Gastroesophageal sphincter (tissue), 3 donors: ENCODE data around the gene SLC9A1.

Experiments used
- CTCF ChIP-seq, 4 experiments: fragments of 200-600 bp in 2 of 4; fragments of 450-650 bp in 2 of 4; sonication (generic) in 1 of 4; IDR thresholded peaks; one replicate each; pipeline ENCODE4 v1.5.1; 2017 to 2019; ENCODE audit warnings: antibody characterized with exemption in 4 of 4, mild to moderate bottlenecking in 2 of 4, moderate library complexity in 2 of 4
- POLR2A ChIP-seq, 2 donors: fragments of 450-650 bp; IDR thresholded peaks; one replicate each; pipeline ENCODE4 v1.6.1; 2017; ENCODE audit warnings: antibody characterized with exemption in 2 of 2, mild to moderate bottlenecking in 2 of 2, moderate library complexity in 1 of 2

- TF ChIP-seq CTCF (IDR thresholded peaks at IDR 0.05) (no peak), POLR2A (IDR thresholded peaks at IDR 0.05) (no peak)
Measured at GRCh38 chr1:27058966-27059669, 95.8 kb downstream of the SLC9A1 start.
